H9 (cell line): ENCODE data around the gene AK9. TPM values are rescaled to one million over a fixed set of nuclear protein-coding genes. Genes with fewer than 3 reads are reported as not detected.

Experiments
- DNase-seq: peaks from one replicate; pipeline ENCODE4 v3.0.0-alpha.2; 2017
- H2AFZ ChIP-seq: one replicate; pipeline ENCODE4 v1.6.1; 2013; ENCODE audit warnings: mild to moderate bottlenecking, low read length, control low read depth, moderate library complexity
- H2AK5ac ChIP-seq: 2 replicates; pipeline ENCODE4 v1.6.1; 2013; ENCODE audit warnings: low read length, control low read depth, mixed read lengths; ENCODE audit not compliant: insufficient read length
- H2BK120ac ChIP-seq: one replicate; pipeline ENCODE4 v1.6.1; 2013; ENCODE audit warnings: low read depth, mild to moderate bottlenecking, low read length, control low read depth, inconsistent platforms; ENCODE audit not compliant: poor library complexity, severe bottlenecking
- H2BK12ac ChIP-seq: 2 replicates; pipeline ENCODE4 v1.6.1; 2013; ENCODE audit warnings: low read length, control low read depth, mixed read lengths, low read depth; ENCODE audit not compliant: insufficient read length
- H2BK15ac ChIP-seq: 2 replicates; pipeline ENCODE4 v1.6.1; 2013; ENCODE audit warnings: low read depth, low read length, control low read depth
- H2BK20ac ChIP-seq: one replicate; pipeline ENCODE4 v1.6.1; 2013; ENCODE audit warnings: low read depth, mild to moderate bottlenecking, low read length, control low read depth, inconsistent platforms; ENCODE audit not compliant: poor library complexity, severe bottlenecking
- H2BK5ac ChIP-seq: 2 replicates; pipeline ENCODE4 v1.6.1; 2013; ENCODE audit warnings: low read length, control low read depth, mixed read lengths; ENCODE audit not compliant: insufficient read length
- H3K14ac ChIP-seq: 2 replicates; pipeline ENCODE4 v1.6.1; 2013; ENCODE audit warnings: low read length, control low read depth; ENCODE audit not compliant: insufficient read depth
- H3K18ac ChIP-seq: 2 replicates; pipeline ENCODE4 v1.6.1; 2013; ENCODE audit warnings: low read depth, mild to moderate bottlenecking, mixed read lengths, low read length, control low read depth; ENCODE audit not compliant: insufficient read length
- H3K23ac ChIP-seq: 2 replicates; pipeline ENCODE4 v1.6.1; 2013; ENCODE audit warnings: low read length, control low read depth, mixed read lengths, low read depth; ENCODE audit not compliant: insufficient read length
- H3K23me2 ChIP-seq: 2 replicates; pipeline ENCODE4 v1.6.1; 2013; ENCODE audit warnings: low read depth, mild to moderate bottlenecking, mixed read lengths, low read length, control low read depth; ENCODE audit not compliant: insufficient read length, poor library complexity, severe bottlenecking
- H3K27ac ChIP-seq: 2 replicates; pipeline ENCODE4 v1.5.1; 2013; ENCODE audit warnings: low read length, control low read depth, mixed read lengths, low read depth; ENCODE audit not compliant: insufficient read length
- H3K27me3 ChIP-seq: 2 replicates; pipeline ENCODE4 v1.6.1; 2013; ENCODE audit warnings: low read length, control low read depth, inconsistent platforms; ENCODE audit not compliant: insufficient read depth
- H3K4ac ChIP-seq: 2 replicates; pipeline ENCODE4 v1.6.1; 2013; ENCODE audit warnings: low read depth, mild to moderate bottlenecking, control low read depth, inconsistent platforms, low read length, moderate library complexity
- H3K4me1 ChIP-seq: 2 replicates; pipeline ENCODE4 v1.6.1; 2013; ENCODE audit warnings: low read length, control low read depth, inconsistent platforms; ENCODE audit not compliant: insufficient read depth
- H3K4me2 ChIP-seq: 2 replicates; pipeline ENCODE4 v1.6.1; 2013; ENCODE audit warnings: low read length, control low read depth, mixed read lengths; ENCODE audit not compliant: insufficient read length, insufficient read depth
- H3K56ac ChIP-seq: 2 replicates; pipeline ENCODE4 v1.6.1; 2013; ENCODE audit warnings: low read depth, mild to moderate bottlenecking, mixed read lengths, low read length, control low read depth; ENCODE audit not compliant: insufficient read length
- H3K79me1 ChIP-seq: 2 replicates; pipeline ENCODE4 v1.6.1; 2013; ENCODE audit warnings: low read depth, mild to moderate bottlenecking, moderate library complexity, low read length, control low read depth, inconsistent platforms; ENCODE audit not compliant: insufficient read depth, poor library complexity, severe bottlenecking
- H3K79me2 ChIP-seq: 2 replicates; pipeline ENCODE4 v1.6.1; 2013; ENCODE audit warnings: low read length, control low read depth, inconsistent platforms; ENCODE audit not compliant: insufficient read depth
- H3K9ac ChIP-seq: 2 replicates; pipeline ENCODE4 v1.6.1; 2013; ENCODE audit warnings: low read length, control low read depth, mixed read lengths; ENCODE audit not compliant: insufficient read length; ENCODE audit errors: extremely low read depth
- H3K9me3 ChIP-seq: one replicate; pipeline ENCODE4 v1.6.1; 2013; ENCODE audit warnings: low read depth, low read length, inconsistent platforms; ENCODE audit not compliant: control insufficient read depth
- H3T11ph ChIP-seq: one replicate; pipeline ENCODE4 v1.6.1; 2013; ENCODE audit warnings: mild to moderate bottlenecking, low read length, control low read depth, inconsistent platforms
- H4K20me1 ChIP-seq: one replicate; pipeline ENCODE4 v1.6.1; 2013; ENCODE audit not compliant: control insufficient read depth, insufficient read length, insufficient read depth
- H4K5ac ChIP-seq: 2 replicates; pipeline ENCODE4 v1.6.1; 2013; ENCODE audit warnings: low read depth, mild to moderate bottlenecking, mixed read lengths, low read length, control low read depth; ENCODE audit not compliant: insufficient read length
- H4K8ac ChIP-seq: replicated peaks from 2 replicates; pipeline ENCODE4 v1.6.1; 2013; ENCODE audit warnings: low read length, control low read depth, mixed read lengths, low read depth; ENCODE audit not compliant: insufficient read length
- H4K91ac ChIP-seq: 2 replicates; pipeline ENCODE4 v1.6.1; 2013; ENCODE audit warnings: low read depth, mild to moderate bottlenecking, moderate library complexity, mixed read lengths, low read length, control low read depth; ENCODE audit not compliant: insufficient read length
- H3K27ac Mint-ChIP-seq, 3 experiments: 2 replicates in 2 of 3; 3 replicates in 1 of 3; pipeline ENCODE4 v1.8.0; 2020 to 2021; ENCODE audit warnings: mixed read lengths in 3 of 3, mild to moderate bottlenecking in 1 of 3, moderate library complexity in 1 of 3
- H3K27me3 Mint-ChIP-seq: 2 replicates; pipeline ENCODE4 v1.8.0; 2021; ENCODE audit warnings: low read depth, mild to moderate bottlenecking, moderate library complexity, mixed read lengths
- H3K36me3 Mint-ChIP-seq, 3 experiments: 2 replicates in 2 of 3; 3 replicates in 1 of 3; pipeline ENCODE4 v1.8.0; 2020 to 2021; ENCODE audit warnings: low read depth in 3 of 3, mixed read lengths in 3 of 3; ENCODE audit not compliant: insufficient read depth in 1 of 3
- H3K4me1 Mint-ChIP-seq, 2 experiments: 2 replicates each; pipeline ENCODE4 v1.8.0; 2020; ENCODE audit warnings: mixed read lengths in 2 of 2
- H3K4me3 Mint-ChIP-seq, 2 experiments: 2 replicates in 1 of 2; 3 replicates in 1 of 2; pipeline ENCODE4 v1.8.0; 2020 to 2021; ENCODE audit warnings: mild to moderate bottlenecking in 2 of 2, mixed read lengths in 2 of 2, moderate library complexity in 1 of 2
- H3K9me3 Mint-ChIP-seq, 2 experiments: 2 replicates in 1 of 2; 3 replicates in 1 of 2; pipeline ENCODE4 v1.8.0; 2020; ENCODE audit warnings: mild to moderate bottlenecking in 2 of 2, mixed read lengths in 2 of 2, moderate library complexity in 1 of 2
- CTCF ChIP-seq: fragments of 200-600 bp; sonication (generic); conservative IDR thresholded peaks from 3 replicates; pipeline ENCODE4 v1.8.0; 2021; ENCODE audit warnings: antibody characterized with exemption, mild to moderate bottlenecking
- WGBS: extraction: QIAGEN DNeasy Blood & Tissue Kit; methylation state at CpG from one replicate; pipeline ENCODE4 v1.1.7; 2013; ENCODE audit warnings: missing lambda C conversion rate, low lambda C conversion rate, mixed read lengths; ENCODE audit not compliant: insufficient read length; ENCODE audit errors: extremely low coverage; 5-methylcytosine and 5-hydroxymethylcytosine counted together
- total RNA-seq: library from RNA; stranded (reverse); gene quantifications from 2 replicates; pipeline ENCODE4 v1.2.1, GENCODE V29; 2021

The AK9 gene
- total RNA-seq, 1 experiment from 2014 or later: 2.3 TPM

GRCh38 chr6:109662192-109662591 lies 28.8 kb downstream of the AK9 start:
- WGBS: no CpG with 5 or more reads among the region's 2 CpGs
- Mint-ChIP-seq H3K4me3 (no peak overlapping the region), H3K4me1 (no peaks in the 10 kb centered on the region), H3K36me3 (no peaks in the 10 kb centered on the region), H3K9me3 (no peaks in the 10 kb centered on the region), H3K27me3 (no peaks in the 10 kb centered on the region), H3K27ac (no peak overlapping the region)
- Histone ChIP-seq H3K4ac (no peak overlapping the region), H2BK5ac (no peak overlapping the region), H4K91ac (no peak overlapping the region), H2AFZ (no peak overlapping the region), H4K20me1 (no peaks in the 10 kb centered on the region), H3T11ph (no peak overlapping the region), H3K27ac (no peak overlapping the region), H2BK120ac (no peak overlapping the region), H3K9me3 (no peaks in the 10 kb centered on the region), H4K5ac (no peak overlapping the region), H3K79me2 (no peaks in the 10 kb centered on the region), H3K4me2 (no peak overlapping the region), H2BK12ac (no peak overlapping the region), H2BK20ac (no peak overlapping the region), H3K23me2 (no peaks in the 10 kb centered on the region), H3K18ac (no peak overlapping the region), H3K14ac (no peak overlapping the region), H3K4me1 (no peaks in the 10 kb centered on the region), H3K56ac (no peak overlapping the region), H3K9ac (no peak overlapping the region), H3K27me3 (no peaks in the 10 kb centered on the region), H2BK15ac (no peak overlapping the region), H3K79me1 (no peaks in the 10 kb centered on the region), H3K23ac (no peak overlapping the region), H4K8ac (no peak overlapping the region), H2AK5ac (no peak overlapping the region)
- no peak for TF ChIP-seq CTCF
- DNase-seq: no peak
